ENCODE data around the gene IGF1. TPM values are rescaled to one million over a fixed set of nuclear protein-coding genes. Genes with fewer than 3 reads are reported as not detected.

IGF1 gene
- total RNA-seq, 4 donors from 2014 or later: 3.6 to 161 (median 33.9) TPM

GRCh38 chr12:102503056-102503681, 22.8 kb upstream of the IGF1 start:
- Histone ChIP-seq H3K4me3 (no peak overlapping the region), H3K36me3 (no peaks in the 10 kb centered on the region), H3K27ac (peak overlapping the region; percentile 70 to 79), H3K4me1 (peaks cover 0 to 5% of the 10 kb centered on the region in 2 donors), H3K27me3 (no peaks in the 10 kb centered on the region), H3K9me3 (no peaks in the 10 kb centered on the region)
- TF ChIP-seq, protein P1, sequence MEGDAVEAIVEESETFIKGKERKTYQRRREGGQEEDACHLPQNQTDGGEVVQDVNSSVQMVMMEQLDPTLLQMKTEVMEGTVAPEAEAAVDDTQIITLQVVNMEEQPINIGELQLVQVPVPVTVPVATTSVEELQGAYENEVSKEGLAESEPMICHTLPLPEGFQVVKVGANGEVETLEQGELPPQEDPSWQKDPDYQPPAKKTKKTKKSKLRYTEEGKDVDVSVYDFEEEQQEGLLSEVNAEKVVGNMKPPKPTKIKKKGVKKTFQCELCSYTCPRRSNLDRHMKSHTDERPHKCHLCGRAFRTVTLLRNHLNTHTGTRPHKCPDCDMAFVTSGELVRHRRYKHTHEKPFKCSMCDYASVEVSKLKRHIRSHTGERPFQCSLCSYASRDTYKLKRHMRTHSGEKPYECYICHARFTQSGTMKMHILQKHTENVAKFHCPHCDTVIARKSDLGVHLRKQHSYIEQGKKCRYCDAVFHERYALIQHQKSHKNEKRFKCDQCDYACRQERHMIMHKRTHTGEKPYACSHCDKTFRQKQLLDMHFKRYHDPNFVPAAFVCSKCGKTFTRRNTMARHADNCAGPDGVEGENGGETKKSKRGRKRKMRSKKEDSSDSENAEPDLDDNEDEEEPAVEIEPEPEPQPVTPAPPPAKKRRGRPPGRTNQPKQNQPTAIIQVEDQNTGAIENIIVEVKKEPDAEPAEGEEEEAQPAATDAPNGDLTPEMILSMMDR (IDR thresholded peaks at IDR 0.05): no peak
- TF ChIP-seq POLR2A (IDR thresholded peaks at IDR 0.05): no peak
- intact Hi-C loops (cut with DNase I; ENCODE audit: low total_unique reads): no loop called here
- no peak for DNase-seq

GRCh38 chr12:102501773-102502172, 21.4 kb upstream of the IGF1 start:
- peak; percentile 30 to 78 for DNase-seq

DNA sequence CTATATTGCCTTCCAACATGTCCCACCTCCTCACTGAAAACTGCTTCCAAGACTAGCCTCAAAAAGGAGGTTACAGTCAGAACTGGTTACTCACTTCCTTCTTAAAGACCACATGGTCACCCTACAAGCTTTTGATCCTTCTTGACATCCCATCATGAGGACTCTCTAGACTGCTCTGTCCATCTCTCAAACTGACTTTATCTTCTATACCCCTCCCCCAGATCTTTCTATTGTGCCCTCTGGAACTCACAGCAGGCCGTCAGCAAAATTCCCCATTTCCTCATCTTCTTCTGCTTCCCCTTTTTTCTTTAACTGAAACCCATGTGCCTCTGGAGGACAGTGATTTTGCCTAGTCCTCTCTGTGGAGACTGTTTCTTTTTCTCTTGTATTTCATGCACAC, 18.1 kb upstream of the IGF1 start:
- Histone ChIP-seq H3K27ac (no peak overlapping the region), H3K9me3 (no peaks in the 10 kb centered on the region), H3K27me3 (no peaks in the 10 kb centered on the region), H3K4me1 (peaks cover 0 to 5% of the 10 kb centered on the region in 2 donors), H3K4me3 (no peak overlapping the region), H3K36me3 (no peaks in the 10 kb centered on the region)
- TF ChIP-seq, protein P1 (IDR thresholded peaks at IDR 0.05): no peak
- TF ChIP-seq POLR2A (IDR thresholded peaks at IDR 0.05): no peak
- no peak for DNase-seq
- intact Hi-C loops (cut with DNase I; ENCODE audit: low total_unique reads): no loop called here

More at GRCh38 chr12:102501773-102502172, 21.4 kb upstream of the IGF1 start:
- H3K27me3 ChIP-seq: no peaks in the 10 kb centered on the region
- H3K4me3 ChIP-seq: no peak overlapping the region
- H3K27ac ChIP-seq: peak overlapping the region; percentile 70 to 79
- no peaks in the 10 kb centered on the region for H3K9me3 ChIP-seq
- TF ChIP-seq, protein P1 (IDR thresholded peaks at IDR 0.05): no peak
- no peak for TF ChIP-seq POLR2A (IDR thresholded peaks at IDR 0.05)
- intact Hi-C loops (cut with DNase I; ENCODE audit: low total_unique reads): no loop called here
- H3K36me3 ChIP-seq: no peaks in the 10 kb centered on the region
- peaks cover 0 to 5% of the 10 kb centered on the region in 2 donors for H3K4me1 ChIP-seq

GRCh38 chr12:102497743-102498142, 17.4 kb upstream of the IGF1 start:
- Histone ChIP-seq H3K4me1 (no peaks in the 10 kb centered on the region), H3K27me3 (no peaks in the 10 kb centered on the region), H3K9me3 (no peaks in the 10 kb centered on the region), H3K27ac (no peak overlapping the region), H3K4me3 (no peak overlapping the region), H3K36me3 (no peaks in the 10 kb centered on the region)
- intact Hi-C loops (cut with DNase I; ENCODE audit: low total_unique reads): no loop called here
- TF ChIP-seq POLR2A (IDR thresholded peaks at IDR 0.05): no peak
- TF ChIP-seq, protein P1 (IDR thresholded peaks at IDR 0.05): no peak
- no peak for DNase-seq

- Histone ChIP-seq H3K9me3 (no peaks in the 10 kb centered on the region), H3K4me1 (no peaks in the 10 kb centered on the region), H3K27me3 (no peaks in the 10 kb centered on the region), H3K36me3 (no peaks in the 10 kb centered on the region), H3K4me3 (no peak overlapping the region), H3K27ac (no peak overlapping the region)
- intact Hi-C loops (cut with DNase I; ENCODE audit: low total_unique reads): no loop called here
- TF ChIP-seq POLR2A (IDR thresholded peaks at IDR 0.05): no peak
- TF ChIP-seq, protein P1 (IDR thresholded peaks at IDR 0.05): no peak
- DNase-seq: no peak
These were observed 16.2 kb upstream of the IGF1 start for GRCh38 chr12:102496591-102496990.
